HS-27A (cell line): Measurements from ENCODE around the gene CFLAR.
"Not testable (repeated sequence)": the region's sequence is repeated elsewhere in the genome, so short reads cannot be mapped to it uniquely, and the experiment has no call there.

Source experiments
- DNase-seq: peaks from one replicate; pipeline ENCODE4 v3.0.0-alpha.2; 2012; ENCODE audit warnings: low read depth, missing footprints

Gene CFLAR

DNA sequence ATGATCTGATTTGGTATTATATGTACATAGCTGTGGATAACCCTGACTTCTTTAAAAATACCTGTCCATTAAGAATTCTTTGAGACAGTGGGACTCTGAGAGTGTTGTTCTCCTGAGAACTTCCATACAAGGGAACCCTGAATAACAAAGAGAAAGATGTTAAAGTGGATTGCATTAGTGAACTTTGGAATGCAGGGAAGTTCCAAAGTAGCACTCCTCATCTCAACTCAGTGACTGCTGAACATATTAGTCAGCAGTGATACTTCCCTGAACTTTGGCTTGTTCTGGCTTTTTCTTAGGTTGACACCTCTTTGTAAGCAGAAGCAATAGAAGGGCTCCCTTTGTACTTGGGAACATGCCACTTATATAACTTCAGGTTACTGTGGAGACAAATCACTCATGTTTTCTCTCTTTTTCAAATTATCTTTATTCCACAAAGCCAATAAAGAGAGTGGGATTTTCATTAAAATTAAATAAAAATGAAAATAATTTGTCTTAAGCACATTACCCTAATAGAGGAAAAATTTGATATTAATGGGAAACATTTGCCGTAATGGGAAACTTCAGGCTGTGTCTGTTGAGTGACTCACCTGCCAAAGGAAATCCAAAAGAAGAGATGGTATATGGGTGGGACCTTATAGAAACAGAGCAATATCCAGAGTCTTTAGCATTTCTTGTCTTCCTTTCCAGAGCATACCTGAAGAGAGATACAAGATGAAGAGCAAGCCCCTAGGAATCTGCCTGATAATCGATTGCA, 33.3 kb downstream of the CFLAR start:
- no peak for DNase-seq

DNA sequence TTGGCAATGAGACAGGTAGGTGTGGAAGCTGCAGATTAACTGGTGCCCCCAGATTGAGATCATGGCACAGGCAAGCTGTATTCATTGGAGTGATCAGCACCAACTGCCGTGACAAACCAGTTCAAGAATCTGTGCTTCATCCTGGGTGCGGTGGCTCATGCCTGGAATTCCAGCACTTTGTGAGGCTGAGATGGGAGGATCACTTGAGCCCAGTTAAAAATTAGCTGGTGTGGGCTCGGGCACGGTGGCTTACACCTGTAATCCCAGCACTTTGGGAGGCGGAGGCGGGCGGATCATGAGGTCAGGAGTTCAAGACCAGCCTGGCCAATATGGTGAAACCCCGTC, 33.8 kb downstream of the CFLAR start:
- DNase-seq = not testable (repeated sequence)

DNA sequence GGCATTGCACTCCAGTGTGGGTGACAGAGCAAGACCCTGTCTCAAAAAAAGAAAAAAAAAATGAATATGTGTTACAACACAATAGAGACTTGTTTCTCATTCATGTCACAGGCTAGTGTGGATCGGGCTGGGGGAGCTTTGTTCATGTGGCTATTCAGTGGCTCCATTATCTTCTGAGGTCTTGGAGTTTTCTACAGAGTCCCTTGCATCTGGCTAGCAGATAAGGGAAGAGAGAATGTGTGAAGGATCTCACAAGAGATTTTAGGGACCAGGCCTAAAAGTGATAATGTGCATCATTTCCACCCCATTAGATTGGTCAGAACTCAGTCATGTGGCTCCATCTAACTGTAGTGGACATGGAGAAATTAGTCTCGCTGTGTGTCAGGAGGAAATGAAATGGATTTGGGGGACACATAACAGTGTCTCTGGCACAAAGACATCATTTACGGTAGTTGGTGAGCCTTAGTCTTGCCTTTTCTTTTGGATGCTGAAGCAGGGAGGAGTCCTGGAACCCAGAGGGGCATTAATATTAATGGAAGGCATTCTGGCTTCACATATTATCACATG, 34.6 kb downstream of the CFLAR start:
- no peak for DNase-seq

DNA sequence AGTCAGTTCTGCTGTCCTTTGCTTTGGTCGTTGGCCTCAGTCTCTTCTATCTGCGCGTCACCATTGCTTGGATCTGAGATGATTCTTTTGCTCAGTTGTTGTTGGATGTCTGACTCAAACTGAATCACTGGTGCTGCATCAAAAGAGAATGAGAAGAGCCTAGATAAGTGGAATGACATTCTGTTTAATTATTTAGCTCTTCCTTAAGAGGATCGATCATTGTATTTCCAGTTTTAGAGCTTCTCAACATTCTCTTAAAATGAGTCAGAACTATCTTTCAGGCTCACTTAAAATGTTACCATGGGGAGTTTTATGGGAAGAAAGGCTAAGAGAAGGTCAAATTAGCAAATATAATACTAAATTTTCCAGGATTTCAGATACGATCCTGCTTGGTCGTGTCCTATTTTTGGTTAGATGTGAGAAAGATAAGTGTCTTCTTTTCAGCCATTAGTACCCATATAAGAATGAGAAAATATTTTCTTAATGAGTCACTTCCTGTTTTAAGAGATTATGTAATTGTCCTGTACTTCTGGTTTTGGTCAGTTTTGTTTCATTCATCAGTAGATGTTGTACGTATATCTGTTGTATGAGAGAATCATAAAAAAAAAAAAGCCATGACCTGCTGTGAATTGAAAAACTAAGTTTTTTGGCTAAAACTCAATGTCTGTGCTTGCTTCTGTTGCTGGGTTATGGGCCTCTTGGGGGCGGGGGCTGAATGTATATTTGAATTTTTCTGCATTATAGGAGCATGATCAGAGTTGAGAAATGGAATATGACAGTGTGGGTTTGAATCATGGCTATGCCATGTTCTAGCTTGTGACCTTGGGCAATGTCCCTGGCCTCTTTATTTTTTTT, 35.4 kb downstream of the CFLAR start:
- DNase-seq = no peak

DNA sequence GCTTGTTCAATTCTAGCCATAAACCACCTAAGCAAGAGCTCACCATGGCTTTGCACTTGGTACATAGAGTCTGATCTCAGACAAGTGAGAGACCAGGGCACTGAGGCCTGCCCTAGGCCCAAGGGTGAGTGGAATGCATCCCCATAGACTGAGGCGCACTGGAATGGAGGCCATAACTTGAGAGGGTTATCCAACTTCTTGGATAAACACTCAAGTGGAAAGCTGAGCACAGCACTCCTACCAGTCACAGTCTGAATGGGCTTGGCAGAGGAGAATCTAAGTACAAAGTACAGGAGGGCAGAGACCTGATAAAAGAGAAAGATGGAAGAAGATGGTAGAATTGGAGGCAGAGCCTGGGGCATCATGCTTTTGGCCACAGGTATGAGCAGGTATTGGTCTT, 36.6 kb downstream of the CFLAR start:
- no peak for DNase-seq

DNA sequence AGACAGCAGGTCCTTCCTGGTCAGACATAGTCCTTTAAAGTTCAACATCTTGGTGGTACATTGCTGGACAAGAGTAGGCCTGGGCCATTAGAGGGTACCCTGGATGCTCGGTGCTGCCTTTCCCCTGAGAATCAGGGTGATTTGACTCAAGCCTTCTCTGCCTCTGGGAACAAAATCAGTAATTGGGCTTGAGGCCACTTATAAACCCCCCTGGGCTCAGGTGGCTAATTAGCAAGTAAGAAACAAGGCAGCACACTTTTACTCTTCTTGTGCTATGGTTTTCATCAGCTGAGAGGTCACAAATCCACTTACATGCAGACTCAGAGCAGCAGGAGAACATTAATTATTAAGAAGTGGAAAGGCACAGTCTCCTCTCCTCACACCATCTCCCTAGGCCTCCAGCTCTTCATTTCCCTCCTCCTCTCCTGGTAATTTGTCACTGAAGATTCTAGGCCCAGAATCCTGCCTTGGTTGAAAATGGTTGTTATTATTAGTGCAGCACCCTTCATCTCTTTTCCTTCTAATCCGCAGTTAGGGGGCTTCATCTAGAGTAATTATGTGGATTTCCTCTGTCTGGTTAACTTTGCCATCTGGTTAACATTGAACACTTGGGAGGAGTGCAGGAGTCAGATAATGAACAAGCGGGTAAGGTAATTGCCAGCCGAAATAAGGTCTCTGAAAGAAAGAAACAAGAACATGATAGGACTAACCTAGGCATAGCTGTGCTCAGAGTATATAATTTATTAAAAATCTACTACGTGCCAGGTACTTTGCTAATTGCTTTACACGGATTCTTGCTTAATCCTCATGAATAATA, 37.2 kb downstream of the CFLAR start:
- no peak for DNase-seq

DNA sequence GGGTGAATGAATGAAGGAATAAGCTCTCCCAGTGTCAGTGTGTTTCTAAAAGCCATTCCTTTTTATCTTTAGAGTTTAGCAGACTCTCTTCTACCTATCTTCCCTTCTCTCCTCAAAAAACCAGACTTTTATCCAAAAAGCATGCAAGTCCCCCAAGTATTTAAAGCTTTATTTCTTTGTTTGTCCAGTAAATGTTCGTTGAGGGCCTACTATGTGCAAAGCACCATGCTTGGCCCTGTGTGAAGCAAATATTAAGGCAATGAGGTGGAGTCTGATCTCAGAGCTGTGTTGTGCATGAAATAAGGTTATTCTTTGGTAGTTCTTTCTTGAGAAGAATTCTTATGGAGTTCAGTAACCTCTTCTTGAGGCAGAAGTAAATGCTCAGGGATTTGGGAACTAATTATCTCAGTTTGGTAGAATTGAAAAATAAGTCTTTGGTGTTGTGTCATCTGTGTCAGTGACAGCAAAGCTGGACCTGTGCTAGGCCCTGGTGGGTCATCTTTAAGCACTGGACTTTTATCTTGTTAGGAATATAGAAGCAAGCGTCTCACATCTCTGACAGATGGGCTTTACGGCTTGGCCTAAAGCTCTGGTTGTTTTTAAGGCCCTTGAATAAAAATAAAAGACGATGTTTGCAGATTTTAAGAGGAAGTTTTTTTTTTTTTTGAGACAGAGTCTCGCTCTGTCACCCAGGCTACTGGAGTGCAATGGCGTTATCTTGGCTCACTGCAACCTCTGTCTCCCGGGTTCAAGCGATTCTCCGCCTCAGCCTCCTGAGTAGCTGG, 38.8 kb downstream of the CFLAR start:
- DNase-seq = no peak

DNA sequence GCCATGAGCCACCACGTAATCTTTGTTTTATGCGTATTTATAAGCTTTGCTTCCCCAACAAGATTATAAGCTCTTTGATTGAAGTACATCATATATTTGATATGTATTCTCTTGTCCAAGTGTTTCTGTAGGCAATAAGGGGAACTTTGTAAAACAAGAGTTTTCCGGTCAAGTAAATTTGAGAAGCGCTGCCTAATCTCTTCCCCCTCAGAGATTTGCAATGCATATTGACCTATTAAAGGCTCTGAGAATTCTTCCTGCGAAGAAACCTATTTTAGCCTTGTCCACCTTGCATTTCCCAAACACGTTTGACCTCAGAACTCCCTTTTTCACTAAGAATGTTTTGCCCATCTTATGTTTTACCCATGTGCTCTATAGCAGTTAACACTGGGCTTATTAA, 40.1 kb downstream of the CFLAR start:
- DNase-seq = no peak

DNA sequence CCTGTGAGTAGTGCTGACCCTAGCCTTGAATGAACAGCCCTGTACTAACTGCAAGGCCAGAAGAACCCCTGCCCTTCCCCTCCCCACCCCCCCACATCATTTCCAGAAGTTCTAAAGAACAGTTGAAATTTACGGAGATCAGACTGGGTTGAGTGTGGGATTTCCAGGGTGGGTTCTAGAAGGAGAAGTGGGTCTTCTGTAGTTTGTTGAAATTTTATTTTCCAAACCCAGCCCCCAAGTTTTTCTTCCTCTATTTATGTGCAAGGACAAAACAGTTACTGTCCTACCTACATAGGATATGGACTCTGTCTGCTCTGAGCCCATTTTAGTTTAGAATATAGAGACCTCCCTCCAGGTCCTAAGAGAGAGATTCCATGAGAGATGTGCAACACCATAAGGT, 40.7 kb downstream of the CFLAR start:
- DNase-seq = no peak

DNA sequence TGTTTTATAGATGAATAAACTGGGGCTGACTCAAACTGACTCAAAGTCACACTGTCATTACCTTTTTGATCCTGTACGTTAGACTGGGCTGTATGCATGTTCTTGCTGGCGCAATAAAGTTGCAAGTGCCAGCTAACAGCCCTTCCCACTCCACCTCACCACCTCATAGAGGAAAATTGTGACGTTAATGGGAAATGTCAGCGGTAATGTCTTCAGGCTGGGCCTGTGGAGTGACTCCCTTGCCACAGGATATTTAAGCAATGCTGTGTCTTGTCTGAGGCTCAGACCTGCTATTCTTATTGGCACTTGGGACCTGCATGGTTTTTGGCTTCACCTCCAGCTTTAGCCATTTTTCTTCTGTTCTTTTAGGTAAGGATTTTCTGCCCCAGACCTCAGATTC, 41.7 kb downstream of the CFLAR start:
- no peak for DNase-seq

DNA sequence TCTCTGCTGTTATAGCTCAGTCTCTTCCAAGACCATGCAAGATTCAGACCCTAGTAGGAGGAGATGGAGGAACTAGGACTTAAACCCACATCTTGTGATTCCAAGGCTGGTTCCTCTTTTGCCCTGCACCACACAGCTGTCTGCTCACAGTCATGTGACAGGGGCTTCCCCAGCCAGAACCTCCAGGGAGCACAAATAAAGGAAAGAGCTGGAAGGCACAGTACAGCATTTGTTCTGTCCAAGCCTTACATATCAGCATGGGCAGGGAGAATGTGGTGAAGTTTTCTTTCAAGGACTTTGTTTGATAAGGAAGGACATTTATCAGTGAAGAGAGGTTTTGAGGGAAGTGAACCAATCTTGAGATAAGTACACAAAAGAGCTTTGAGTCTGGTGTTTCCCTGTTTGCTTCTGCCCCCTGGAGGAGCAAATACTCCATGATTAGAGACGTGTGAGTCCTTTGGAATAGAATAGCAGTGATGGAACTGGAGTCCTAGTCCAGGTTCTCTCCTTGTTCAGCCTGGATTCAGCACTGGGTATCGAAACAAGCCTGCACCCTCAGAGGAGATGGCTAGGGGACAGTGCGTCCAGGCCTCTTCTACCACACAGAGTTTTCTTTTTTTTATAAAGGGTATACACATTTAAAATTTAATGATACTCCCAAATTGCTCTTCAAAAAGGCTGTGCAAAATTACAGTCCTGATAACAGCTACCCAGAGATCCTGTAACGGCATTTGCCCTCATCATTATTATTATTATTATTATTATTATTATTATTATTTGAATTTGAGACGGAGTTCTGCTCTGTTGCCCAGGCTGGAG, 42.4 kb downstream of the CFLAR start:
- no peak for DNase-seq

DNA sequence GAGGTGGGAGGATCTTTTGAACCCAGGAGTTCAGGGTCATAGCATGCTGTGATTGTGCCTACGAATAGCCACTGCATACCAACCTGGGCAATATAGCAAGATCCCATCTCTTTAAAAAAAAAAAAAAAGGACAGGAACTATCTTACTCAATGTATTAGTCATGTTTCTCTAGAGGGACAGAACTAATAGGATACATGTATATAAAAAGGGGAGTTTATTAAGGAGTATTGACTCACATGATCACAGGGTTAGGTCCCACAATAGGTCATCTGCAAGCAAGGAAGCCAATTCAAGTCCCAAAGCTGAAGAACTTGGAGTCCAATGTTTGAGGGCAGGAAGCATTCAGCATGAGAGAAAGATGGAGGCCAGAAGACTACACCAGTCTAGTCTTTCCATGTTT, 48.2 kb downstream of the CFLAR start:
- no peak for DNase-seq

DNA sequence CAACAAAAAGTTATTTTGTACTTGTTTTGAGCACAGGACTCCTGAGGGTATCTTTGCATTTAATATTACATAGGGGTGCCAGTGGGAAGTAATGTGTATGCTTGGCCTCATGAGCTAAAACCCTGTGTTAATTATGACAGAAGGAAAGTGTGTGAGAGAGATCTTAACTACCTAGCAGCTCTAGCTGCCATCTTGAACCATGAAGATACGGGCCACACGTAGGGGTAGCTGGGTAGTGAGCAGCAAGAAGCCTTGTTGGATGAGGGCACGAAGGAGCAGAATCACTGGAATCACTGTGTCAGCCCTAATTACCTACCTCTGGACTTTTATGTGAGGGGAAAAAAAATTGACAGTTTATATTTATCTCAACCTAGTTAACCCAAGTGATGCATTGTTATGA, 51.6 kb downstream of the CFLAR start:
- DNase-seq = no peak

DNA sequence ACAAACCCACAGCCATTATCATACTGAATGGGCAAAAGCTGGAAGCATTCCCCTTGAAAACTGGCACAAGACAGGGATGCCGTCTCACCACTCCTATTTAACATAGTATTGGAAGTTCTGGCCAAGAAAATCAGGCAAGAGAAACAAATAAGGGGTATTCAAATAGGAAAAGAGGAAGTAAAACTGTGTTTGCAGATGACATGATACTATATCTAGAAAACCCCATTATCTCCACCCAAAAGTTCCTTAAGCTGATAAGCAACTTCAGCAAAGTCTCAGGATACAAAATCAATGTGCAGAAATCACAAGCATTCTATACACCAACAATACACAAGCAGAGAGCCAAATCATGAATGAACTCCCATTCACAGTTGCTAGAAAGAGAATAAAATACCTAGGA, 52.5 kb downstream of the CFLAR start:
- not testable (repeated sequence) for DNase-seq

DNA sequence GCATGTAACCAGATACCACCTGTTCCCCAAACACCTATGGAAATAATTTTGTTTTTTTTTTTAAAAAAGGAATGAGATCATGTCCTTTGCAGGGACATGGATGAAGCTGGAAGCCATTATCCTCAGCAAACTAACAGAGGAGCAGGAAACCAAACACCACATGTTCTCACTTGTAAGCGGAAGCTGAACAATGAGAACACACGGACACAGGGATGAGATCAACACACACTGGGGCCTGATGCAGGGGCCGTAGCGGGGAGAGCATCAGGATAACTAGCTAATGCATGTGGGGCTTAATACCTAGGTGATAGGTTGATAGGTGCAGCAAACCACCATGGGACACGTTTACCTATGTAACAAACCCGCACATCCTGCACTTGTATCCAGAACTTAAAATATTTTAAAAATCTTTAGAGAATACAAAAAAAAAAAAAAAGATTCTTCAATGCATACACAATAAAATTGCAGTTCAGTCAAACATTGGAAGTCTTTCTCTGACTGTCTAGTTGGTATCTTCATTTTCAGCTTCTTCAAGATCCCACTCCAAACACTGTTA, 55.4 kb downstream of the CFLAR start:
- no peak for DNase-seq

DNA sequence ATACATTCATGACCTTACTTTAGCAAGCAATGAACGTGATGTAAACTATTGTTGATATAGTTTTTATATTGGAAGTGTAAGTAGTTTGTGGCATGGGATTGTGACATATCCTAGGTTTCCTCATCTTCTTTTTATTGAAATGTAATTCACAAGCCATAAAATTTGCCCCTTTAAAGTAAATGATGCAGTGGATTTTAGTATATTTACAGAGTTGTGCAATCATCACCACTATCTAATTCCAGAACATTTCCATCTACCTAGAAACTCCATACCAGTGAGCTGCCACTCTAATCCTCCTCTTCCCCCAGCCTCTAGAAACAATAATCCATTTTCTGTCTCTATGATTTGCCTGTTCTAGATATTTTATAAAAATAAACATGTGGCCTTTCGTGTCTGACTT, 56.3 kb downstream of the CFLAR start:
- DNase-seq = no peak

DNA sequence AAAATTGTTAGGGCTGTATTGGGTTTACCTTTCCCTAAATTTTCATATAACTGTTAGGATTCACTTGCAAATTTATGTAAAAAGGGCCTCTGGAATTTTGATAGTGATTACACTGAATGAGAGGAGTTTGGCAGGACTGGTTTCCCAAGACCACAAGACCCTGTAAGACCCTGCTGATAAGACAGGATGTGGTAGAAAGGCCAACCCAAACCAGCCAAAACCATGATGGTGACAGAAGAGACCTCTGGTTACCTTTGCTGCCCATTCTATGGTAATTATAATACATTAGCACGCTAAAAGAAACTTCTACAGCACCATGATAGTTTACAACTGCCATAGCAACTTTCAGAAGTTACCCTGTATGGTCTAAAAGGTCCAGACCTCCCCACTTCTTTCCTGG, 58.7 kb downstream of the CFLAR start:
- DNase-seq = no peak

DNA sequence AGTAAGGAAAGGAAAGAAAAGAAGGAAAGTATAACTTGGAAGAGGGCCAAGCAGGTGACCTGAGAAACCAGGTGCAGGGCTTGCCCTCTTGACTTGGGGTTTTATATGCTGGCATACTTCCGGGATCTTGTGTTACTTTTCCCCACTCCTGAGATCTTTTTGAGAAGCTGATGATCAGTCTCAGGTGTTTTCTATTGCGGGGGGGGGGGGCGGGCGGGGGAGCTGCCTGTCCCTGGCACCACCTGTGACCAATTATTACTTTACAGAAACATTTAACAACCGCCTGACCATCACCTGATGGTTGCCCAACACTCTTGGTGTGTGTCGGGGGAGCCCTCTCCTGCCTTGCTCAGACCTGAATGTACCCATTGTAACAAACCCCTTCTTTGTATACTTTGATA, 60.1 kb downstream of the CFLAR start:
- DNase-seq = no peak

DNA sequence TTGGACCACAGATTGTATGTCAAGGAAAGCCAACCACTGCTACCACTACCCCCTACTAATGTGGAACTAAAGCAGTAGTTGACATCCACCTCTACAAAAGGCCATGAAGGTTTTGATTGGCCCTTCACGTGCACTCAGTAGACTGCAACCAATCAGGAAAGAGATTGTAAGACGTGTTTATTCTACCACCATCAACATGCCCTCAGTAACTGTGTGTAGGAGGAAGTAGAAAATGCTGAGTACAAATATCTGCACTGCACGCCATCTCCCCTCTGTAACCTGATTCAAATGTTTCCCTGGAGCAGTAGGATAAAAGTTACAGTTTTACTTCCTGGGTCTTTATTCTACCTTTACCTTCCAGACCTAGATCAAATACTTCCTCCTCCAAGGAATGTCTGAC, 64.0 kb downstream of the CFLAR start:
- no peak for DNase-seq

DNA sequence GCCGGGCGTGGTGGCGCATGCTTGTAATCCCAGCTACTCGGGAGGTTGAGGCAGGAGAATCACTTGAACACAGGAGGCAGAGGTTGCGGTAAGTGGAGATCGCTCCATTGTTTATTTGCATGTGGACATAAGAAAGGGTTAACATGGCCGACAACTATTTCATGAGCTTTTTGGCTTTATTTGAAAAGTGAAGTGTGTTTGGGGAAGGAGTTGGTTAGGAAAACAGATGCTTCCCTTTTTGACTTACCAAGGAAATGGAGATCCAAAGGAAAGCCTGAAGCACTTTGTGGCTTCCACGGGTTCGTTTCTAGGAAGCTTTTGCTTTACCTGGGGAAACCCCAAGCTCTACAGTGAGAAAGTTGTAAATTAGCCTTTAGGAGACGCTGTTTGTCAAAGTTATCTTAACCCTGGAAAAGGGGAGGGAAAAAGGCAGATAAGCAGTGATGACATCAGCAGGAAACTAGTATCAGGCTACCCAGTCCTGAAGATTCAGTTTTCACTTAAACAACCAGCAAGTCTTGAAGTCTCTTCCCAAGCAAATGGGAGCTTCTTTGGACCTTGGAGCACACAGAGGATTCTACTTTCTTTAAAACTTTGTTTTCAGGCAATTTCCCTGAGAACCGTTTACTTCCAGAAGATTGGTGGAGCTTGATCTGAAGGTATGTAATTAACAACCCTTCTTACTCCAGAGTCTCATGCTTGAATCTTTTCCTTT, 66.8 kb downstream of the CFLAR start, which contains the start of gene CASP10:
Gene CASP10, plus strand, starts transcription at position 492 of the 715 bp plus-strand sequence. CDS start 2,637 bp downstream, outside the sequence.
- DNase-seq = no peak
